ENCODE data around the gene PXDN.
A peak's percentile ranks its signal among the peaks of the same experiment; 100 is the strongest.
"Not testable (repeated sequence)": the region's sequence is repeated elsewhere in the genome, so short reads cannot be mapped to it uniquely, and the experiment has no call there.

Gene PXDN

DNA sequence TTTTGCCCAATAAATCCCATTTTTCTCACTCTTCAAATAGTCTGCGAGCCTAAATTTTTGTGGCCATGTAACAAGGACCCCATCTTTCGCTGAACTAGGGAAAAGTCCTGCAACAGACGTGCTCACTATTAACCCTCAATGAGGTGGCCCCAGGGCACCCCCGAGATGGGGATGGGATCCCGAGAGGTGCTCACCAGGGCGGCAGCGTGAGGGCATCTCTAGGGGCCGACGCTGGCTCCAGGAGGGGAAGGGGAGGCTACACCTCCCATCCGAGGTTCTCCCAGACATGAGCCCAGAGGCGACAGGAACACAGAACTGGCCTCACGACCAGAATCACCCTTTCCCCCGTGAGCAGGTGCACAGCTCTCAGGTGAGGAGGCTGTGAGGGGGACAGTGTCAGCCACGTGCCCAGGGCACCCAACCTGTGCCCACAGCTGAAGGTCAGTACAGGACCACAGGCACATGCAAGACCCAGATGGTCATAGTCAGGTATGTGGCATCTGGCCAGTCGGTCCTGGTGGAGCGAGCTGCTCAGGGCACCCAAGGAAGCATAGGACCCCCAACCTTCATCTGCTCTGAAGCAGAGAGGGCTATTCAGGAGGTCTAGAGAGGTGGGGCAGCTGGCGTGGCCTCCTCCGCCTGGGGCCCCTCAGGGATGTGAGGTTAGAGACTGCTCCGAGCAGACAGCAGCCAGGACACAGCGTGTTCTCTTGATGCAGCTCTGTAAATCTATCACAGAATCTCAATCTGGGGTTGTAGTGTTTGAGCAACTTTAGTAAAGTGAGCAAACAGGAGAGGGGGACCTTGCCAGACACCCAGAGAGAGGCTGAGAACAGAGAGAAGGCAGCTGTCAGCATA is 62.8 kb downstream of the PXDN start:
- DNase-seq (ENCODE audit: low read depth) = no peak

DNA sequence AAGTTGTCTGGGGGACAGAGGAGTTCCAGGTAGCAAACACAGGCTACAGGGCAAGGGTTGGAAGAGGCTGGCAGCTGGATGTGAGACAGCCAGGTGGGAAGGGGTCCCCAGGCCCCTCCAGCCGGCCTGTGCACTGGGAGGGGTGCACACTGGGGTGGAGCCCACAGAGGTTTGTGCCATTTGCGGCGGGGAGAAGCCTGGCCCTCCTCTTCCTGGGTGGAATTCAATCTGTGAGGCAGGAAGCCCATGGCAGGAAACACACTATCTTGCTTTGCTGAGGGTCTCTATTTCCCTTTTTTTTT is 63.3 kb downstream of the PXDN start:
- DNase-seq (ENCODE audit: low read depth) = no peak

DNA sequence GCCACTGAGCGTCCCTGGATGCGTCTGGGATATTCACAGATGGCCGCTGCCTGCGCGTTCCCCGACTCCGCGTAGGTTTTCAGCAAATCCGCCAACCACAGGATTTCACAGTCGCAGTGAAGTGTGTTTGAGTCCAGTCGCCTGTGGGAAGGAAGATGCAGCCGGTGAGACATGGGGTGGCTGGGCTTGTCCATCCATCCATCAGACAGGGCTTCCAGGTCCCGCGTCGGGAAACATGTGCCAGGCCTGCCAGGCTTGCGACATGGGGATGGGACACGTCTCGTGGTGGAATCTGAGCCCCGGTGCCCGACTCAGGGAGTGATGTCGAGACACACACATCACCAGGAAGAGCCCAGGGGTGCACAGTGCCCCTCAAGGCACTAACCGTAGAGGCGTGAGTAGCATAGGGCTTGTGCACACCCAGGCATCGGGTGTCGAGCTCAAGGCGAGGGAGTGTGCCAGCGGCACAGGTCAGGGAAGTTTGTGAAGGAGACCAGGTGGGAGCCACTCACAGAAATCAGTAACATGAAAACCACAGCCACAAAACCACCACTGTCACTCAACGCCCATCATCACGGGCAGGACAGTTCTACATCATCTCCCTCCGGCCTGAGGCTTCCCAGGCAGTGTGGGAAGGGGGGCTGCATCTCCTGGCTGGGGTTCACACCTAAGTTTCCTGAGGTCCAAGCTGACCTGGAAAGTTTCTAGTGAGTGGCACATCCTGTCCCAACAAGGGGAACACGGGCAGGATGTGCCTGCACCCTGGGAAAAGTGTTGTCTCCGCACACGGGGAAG is 63.9 kb downstream of the PXDN start:
- no peak for DNase-seq (ENCODE audit: low read depth)

DNA sequence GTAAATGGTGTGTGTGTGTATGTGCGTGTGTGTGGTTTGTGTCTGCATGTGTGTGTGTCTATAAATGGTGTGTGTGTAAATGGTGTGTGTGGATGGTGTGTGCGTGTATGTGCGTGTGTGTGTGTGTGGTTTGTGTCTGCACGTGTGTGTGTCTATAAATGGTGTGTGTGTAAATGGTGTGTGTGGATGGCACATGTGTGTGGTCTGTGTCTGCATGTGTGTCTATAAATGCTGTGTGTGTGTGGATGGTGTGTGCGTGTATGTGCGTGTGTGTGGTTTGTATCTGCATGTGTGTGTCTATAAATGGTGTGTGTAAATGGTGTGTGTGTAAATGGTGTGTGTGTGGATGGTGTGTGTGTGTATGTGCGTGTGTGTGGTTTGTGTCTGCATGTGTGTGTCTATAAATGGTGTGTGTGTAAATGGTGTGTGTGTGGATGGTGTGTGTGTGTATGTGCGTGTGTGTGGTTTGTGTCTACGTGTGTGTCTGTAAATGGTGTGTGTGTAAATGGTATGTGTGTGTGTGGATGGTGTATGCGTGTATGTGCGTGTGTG is 64.8 kb downstream of the PXDN start:
- not testable (repeated sequence) for DNase-seq (ENCODE audit: low read depth)

DNA sequence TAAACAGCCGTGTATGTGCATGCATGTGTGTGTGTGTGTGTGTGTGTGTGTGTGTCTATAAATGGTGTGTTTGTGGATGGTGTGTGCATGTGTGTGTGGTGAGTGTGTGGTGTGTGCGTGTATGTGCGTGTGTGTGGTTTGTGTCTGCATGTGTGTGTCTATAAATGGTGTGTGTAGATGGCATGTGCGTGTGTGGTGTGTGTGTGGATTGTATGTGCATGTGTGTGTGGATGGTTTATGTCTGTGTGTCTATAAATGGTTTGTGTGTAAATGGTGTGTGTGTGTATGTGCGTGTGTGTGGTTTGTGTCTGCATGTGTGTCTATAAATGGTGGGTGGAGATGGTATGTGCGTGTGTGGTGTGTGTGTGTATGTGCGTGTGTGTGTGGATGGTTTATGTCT is 65.2 kb downstream of the PXDN start:
- DNase-seq (ENCODE audit: low read depth) = not testable (repeated sequence)

DNA sequence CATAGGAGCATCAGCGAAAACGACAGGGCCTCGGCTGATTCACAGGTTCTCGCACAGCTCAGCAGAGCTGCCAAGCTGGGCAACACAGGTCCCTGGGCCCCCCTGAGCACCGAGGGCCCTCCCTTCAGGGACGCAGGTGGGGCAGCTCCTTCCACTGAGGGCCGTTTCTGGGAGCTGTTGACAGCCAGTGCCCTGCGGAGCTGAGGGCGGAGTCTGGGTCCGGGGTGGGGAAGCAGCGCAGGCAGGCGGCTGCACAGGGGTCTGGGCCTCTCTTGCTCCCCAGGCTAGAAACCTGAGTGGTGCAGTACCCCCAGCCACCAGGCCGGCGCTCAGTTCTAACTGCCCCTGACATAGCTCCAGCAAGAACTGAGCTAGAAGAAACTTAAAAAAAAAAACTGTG is 65.7 kb downstream of the PXDN start:
- no peak for DNase-seq (ENCODE audit: low read depth)

DNA sequence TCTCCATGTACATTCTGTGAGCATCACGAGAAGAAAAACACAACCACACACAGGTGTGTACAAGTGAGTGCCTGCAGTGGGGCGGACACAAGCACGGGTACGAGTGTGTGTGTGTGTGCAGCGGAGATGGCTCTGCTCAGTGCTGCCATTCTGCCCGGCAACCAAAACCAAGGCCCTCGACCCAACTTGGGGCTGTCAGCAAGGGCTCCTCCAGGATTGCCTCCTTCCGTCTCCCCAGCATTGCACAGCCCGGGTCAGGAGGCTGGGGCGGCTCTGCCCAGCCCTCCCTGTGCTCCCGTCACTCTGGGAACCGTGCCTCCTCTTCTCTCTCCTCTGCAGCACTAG is 66.5 kb downstream of the PXDN start:
- no peak for DNase-seq (ENCODE audit: low read depth)

DNA sequence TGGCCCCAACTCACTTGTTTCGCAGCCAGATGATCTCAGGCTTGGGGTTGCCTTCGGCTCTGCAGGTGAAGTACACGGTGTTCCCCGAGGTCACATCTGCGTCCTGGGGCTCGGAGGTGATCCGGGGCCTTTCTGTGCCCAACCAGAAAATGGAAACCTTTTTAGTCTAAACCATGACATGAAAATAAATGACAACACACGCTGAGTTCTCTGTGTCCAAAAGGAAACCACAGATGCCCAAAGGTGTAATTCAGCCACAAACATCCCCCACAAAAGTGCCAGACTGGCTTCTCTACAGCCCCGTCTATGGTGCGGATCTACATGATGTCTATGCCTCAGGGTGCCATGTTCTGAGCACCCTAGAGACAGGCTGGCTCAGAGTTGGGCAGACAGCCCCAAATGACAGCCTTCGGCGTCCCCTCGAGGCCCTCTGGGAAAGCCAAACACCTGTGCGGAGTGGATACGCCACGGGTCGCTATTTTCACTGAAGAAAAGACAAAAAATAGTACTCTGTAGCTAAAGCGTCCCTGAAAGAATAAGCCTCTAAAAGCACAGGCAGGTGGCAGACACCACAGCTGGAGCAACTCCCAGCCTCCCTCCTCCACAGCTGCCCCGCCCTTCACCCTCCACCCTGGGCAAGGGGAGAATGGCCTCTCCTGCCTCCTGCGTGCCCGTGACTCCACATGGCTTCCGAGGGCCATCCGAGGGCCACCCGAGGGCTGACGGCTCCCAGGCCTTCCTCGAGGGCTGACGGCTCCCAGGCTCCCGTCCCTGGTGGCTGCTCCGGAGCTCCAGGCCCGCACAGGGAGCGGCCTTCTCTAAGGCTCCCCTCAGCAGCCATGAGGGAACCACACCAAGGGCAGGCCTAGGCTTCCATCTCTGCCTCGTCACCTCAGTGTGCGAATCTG is 67.1 kb downstream of the PXDN start:
- DNase-seq (ENCODE audit: low read depth) = no peak

DNA sequence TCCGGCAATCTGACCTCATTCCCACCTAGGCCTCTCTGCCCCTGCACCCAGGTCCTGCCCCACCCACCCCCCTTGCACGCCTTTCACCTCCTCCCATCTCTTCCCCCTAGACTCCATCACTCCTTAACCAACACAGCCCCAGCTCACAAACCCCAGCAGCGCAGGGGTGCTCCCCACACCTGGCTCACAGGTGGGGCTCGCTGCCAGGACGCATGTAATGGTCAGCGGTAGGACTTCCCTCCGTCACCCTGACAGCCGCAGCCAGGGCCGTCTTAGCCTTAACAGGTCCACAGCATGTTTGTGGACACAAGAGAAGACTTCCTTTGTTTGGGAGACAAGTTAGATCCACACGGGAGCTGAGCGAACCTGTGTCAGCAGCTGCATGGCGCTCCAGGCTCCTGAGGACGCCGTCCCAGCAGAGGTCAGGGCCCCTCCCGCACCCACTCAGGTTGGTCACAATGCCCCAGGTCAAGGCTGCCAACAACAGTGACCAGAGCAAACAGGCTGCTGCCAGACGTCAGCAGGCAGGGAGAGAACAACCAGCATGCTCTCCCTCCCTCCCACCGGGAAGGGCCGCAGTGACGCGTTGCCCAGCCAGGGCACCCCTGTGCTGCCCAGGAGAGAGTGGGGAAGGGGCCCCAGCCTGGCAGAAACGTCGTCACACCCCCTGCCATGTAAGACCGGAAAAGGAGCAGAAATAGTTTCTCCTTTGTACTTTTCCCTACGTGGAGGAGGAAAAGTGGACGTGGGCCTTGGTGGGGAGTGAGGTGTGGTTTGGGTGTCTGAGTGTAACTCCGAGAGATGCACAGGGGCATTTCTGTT is 68.0 kb downstream of the PXDN start:
- no peak for DNase-seq (ENCODE audit: low read depth)

DNA sequence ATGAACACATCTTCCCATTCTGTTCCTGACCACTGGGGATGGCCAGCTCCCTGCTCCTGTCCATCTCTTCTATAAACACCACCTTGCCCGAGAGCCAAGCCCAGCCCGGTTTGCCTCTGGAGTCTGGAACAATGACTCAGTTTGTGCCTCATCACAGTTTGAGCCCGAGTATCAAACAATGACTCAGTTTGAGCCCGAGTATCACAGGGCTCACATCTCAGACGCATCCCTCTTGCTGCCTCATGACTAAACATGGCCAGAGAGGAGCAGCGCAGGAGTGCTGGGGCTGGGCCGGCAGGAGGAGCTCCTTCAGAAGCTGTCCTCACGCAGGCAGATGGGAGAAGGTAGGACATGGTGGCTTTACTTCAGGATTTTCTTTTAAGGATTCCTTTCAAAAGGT is 68.7 kb downstream of the PXDN start:
- peak; percentile 94 for DNase-seq (ENCODE audit: low read depth)

DNA sequence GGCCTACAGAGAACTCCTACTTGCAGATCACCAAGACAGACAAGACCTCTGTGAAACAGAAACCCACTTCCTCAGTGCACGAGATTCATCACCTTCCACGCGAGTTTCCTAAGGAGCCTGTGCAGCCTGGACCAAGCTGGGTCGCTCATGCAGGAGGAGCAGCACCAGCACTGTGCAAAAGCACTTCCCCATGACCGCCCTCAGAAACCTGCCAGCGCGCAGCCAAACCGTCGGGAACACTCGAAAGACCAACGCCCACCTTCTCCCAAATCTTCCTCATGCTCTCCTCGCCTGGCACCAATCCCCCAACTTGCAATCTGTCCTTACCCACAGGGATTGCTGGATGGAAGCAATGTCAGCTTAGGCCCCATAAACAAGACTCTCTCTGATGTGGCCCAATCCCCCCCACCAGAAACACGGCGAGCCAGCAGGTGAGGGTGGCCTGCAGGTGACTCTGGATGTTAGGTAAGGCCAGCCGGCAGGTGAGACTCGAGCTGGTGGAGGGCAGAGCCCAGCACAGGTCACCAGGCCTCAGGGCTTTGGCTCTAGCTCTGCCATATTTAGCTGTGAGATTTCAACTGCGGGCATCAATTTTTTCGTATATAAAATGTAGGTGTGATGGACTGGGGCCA is 69.4 kb downstream of the PXDN start:
- DNase-seq (ENCODE audit: low read depth) = no peak

DNA sequence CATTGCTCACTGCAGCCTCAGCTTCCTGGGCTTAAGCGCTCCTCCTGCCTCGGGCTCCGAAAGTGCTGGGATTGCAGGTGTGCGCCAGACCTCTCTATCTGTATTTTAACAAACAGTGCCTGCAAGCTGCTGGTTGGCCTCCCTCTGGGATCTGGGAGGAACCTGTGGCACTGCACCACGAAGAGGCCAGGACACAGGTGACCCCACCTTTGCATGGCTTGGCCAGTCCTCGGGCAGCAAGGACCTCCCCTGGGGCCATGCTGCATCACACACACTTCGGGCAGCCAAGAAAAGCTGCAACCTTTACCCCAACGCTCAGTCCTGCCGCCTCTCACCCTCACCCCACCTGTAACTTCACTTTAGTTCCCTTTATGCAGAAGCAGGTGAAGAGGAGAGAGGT is 70.0 kb downstream of the PXDN start:
- no peak for DNase-seq (ENCODE audit: low read depth)

DNA sequence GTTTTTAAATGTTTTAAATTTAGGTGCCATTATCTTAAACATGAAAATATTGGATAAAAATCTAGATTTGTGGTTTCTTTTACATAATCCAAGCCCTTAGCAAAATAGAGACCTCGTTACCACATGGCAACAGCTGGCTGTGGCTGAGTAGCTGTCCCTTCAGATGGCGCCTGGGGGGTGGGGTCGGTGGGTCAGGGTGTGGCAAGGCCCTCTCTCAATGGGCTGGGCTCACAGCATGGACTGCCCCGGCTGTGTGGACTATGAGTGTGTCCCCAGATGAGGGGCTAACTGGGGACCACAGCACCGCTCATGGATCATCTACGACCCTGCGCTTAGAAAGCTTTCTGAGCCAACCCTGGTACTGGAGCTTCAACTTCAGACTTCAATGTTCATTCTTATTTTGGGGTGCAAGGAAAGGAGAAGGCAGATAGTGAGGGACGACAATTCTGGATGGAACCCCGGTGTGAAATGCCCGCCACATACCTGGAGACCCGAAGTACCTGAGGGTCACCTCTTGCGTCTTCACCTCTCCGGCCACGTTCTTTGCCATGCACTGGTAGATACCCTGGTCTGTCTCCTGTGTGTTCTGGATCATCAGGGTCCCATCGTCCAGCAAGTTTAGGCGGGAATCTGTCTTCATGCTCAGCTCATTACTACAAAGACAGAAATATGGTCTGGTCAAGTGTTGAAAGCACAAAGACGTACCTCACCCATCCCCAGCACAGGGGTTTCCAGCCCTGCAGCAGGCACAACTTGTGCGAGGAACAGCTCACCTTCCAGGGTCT is 71.0 kb downstream of the PXDN start:
- DNase-seq (ENCODE audit: low read depth) = no peak

DNA sequence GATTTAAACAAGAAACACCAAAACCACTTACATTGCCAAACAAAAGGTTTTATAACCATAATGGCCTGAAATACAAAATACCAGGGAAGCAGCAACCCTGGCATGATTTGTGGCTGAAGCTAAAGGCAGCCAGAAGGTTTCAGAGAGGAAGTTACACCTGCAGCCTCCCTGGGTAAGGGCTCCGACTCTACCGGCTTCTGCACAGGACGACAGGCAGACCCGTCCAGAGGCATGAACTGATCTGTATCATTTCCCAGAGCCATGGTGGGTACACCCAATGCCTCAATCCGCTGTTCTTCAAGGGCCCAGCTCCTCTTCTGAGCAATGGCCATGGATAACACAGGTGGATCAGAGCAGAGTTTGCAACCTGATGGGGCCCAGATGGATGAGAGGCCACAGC is 71.6 kb downstream of the PXDN start:
- DNase-seq (ENCODE audit: low read depth) = no peak

DNA sequence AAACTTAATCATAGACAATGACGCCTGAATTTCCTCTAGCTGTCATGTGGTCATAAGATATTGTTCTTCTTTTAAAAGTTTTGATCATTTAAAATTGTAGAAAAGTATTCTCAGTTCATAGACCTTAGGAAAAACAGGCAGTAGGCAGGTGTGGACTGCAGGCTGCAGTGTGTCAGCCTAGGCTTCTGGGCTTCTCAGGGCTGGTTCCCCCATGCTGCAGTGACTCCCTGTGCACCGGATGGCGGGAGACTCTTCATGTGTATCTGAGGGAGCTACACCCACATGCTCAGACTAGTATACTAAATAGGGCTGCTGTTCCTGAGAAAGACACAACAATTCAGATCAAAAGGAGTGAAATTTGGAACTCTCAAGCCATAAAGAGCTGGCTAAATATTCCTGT is 72.4 kb downstream of the PXDN start:
- DNase-seq (ENCODE audit: low read depth) = no peak

DNA sequence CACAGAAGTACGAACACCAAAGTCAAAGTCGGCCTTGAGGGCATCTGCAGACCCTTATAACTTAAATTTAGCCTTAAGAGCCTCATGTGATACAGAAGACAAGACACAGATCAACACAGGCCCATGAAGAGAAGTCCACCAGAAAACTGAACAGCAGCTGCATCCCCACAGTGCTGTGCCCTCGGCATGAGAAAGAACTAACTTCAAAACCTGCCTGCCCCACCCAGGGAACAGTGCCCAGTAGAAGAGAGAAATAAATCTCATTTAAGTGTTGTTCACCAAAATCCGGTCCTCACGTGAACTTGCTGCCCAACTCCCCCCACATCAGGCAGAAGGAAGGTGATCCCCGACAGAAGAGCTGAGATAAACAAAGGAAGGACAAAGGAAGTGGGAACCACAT is 73.7 kb downstream of the PXDN start:
- DNase-seq (ENCODE audit: low read depth) = no peak

DNA sequence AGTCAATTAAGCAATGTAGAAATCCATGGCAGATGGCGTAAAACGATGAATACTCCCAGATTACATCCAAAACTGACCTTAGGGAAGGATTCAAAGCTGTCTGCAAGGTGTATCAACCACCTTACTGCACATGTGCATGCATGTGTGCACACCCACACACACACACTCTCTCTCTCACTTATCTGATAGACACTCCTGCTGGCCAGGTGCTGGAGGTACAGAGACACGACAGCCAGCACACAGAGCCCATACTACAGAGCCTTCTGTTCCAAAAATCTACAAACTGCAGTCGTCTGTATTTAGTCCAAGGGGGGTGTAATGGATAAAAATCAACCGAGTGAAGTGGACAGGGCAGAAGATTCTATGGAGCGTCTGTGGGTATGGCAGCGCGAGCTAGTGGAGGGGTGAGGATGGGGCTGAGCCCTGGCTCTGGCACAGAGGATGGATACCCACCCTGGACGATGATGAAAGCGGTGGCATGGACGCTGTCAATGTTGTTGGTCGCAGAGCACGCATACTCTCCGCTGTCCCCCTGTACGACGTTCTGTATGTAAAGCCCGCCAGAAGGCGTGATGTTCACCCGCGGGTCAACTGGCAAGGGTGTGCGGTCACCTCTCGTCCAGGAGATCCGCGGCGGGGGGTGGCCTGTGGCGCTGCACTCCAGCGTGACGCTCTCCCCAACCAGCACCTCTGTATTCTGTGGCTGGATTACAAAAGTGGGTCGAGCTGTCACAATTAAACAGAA is 78.4 kb downstream of the PXDN start:
- no peak for DNase-seq (ENCODE audit: low read depth)

DNA sequence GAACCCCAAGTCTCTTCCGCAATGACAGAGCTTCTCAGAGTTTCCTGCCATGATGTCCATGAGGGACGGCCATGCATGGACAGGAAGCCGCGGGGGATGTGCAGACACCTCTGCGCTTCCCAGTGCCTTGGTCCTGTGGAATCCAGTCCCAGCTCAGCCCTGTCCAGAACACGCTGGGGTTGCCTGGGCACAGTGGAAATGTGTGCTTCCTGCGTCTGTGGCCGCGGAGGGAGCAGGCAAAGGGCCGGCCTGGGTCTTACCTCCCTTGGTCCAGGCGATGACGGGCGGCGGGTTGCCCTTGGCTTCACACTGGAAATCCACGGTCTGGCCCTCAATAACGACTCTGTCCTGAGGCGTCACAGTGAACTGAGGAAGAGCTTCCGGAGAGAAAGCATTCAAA is 79.6 kb downstream of the PXDN start:
- DNase-seq (ENCODE audit: low read depth) = no peak

DNA sequence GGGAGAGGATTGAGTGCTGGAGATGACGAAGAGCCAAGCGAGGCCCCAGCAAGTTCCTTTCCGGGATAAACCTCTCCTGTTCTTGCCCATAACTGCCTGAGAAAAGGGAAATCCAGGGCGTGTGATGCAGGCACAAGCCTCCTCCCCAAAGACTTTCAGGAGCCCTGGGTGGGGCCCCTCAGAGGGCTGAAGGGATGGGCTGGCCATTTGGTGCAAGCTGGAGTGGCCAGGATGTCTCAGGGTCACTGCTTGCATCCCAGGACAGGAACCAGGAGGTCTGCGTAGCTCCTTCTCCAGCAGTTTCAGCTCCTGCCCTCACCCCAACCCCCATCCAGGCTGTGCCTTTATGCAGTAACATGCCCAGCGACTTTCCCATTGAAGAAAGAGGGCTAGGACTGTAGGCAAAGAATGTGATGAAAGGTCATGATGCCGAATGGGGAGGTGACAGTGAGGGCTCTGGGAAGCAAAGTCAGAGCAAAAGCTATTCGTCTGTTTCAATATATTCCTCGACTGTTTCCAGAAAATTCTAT is 80.2 kb downstream of the PXDN start:
- DNase-seq (ENCODE audit: low read depth) = no peak

Data from non-pigmented ciliary epithelial cell (primary cell).